Renal pelvis (tissue), 4 donors: ENCODE data around the gene PRM3. TPM values are rescaled to one million over a fixed set of nuclear protein-coding genes. Genes with fewer than 3 reads are reported as not detected.

Experiments
- DNase-seq: peaks from one replicate; pipeline ENCODE4 v3.0.0-alpha.2; 2013
- polyA plus RNA-seq, 3 donors: library from polyadenylated mRNA; unstranded; fragments of 120-200 nt; gene quantifications; one replicate each; pipeline ENCODE4 v1.2.1, GENCODE V29; 2013; ENCODE audit not compliant: insufficient read length in 3 of 3

Gene PRM3
- polyA plus RNA-seq, 3 donors: not detected

- DNase-seq: no peak
Observed at GRCh38 chr16:11224894-11225676, 48.3 kb downstream of the PRM3 start.

- DNase-seq: no peak
Observed at GRCh38 chr16:11224096-11224893, 49.1 kb downstream of the PRM3 start.

Other genes with a start within 250 kb of the PRM3 start
- 1 to 10 TPM; 4.8 to 9.1 (median 6.6) TPM for gene SOCS1, start 17.4 kb downstream of the PRM3 start, polyA plus RNA-seq
- not detected for gene TNP2, start 4.3 kb downstream of the PRM3 start, polyA plus RNA-seq
- gene PRM2, start 2.9 kb upstream of the PRM3 start, polyA plus RNA-seq: not detected
- gene PRM1, start 7.7 kb upstream of the PRM3 start, polyA plus RNA-seq: not detected
- 10 to 100 TPM; 21.1 to 31.2 (median 28.3) TPM for gene RMI2, start 71.8 kb upstream of the PRM3 start, polyA plus RNA-seq